Neural cell (in vitro differentiated cells): ENCODE results near the gene REEP6. TPM values are rescaled to one million over a fixed set of nuclear protein-coding genes. Genes with fewer than 3 reads are reported as not detected.

ENCODE experiments used
- H2AFZ ChIP-seq: fragments of 200-600, 300-800 bp; sonication (generic), shearing (Covaris generic); 2 replicates; pipeline ENCODE4 v1.6.0; 2014; ENCODE audit warnings: low read depth, mild to moderate bottlenecking, antibody characterized with exemption, low read length, moderate library complexity
- H3F3A ChIP-seq: fragments of 200-600 bp; shearing (Covaris generic); 2 replicates; pipeline ENCODE4 v1.6.1; 2016; ENCODE audit warnings: mild to moderate bottlenecking, moderate library complexity, mixed read lengths, antibody characterized with exemption, low read length; ENCODE audit not compliant: insufficient read depth, poor library complexity, severe bottlenecking
- H3K27ac ChIP-seq: fragments of 200-600, 300-800 bp; sonication (generic), shearing (Covaris generic); 2 replicates; pipeline ENCODE4 v1.5.1; 2014; ENCODE audit warnings: mild to moderate bottlenecking, low read length, moderate library complexity
- H3K27me3 ChIP-seq: fragments of 300-800, 200-600 bp; sonication (generic), shearing (Covaris generic); 2 replicates; pipeline ENCODE4 v1.6.0; 2014; ENCODE audit warnings: mild to moderate bottlenecking, low read depth, low read length, moderate library complexity; ENCODE audit not compliant: insufficient read depth
- H3K36me3 ChIP-seq: fragments of 300-800, 200-600 bp; sonication (generic), shearing (Covaris generic); 2 replicates; pipeline ENCODE4 v1.5.1; 2014; ENCODE audit warnings: mild to moderate bottlenecking, antibody characterized with exemption, low read length, moderate library complexity; ENCODE audit not compliant: insufficient read depth
- H3K4me2 ChIP-seq: fragments of 300-800, 200-600 bp; sonication (generic), shearing (Covaris generic); 2 replicates; pipeline ENCODE4 v1.6.0; 2014; ENCODE audit warnings: mild to moderate bottlenecking, low read length
- H3K4me3 ChIP-seq: fragments of 300-800, 200-600 bp; sonication (generic), shearing (Covaris generic); 2 replicates; pipeline ENCODE4 v1.5.1; 2014; ENCODE audit warnings: mild to moderate bottlenecking, low read length, moderate library complexity
- H3K79me2 ChIP-seq: fragments of 200-600 bp; shearing (Covaris generic); replicated peaks from 2 replicates; pipeline ENCODE4 v1.6.0; 2014; ENCODE audit warnings: mild to moderate bottlenecking, low read length, moderate library complexity; ENCODE audit not compliant: insufficient read depth
- H3K9ac ChIP-seq: fragments of 300-800, 200-600 bp; sonication (generic), shearing (Covaris generic); 2 replicates; pipeline ENCODE4 v1.6.1; 2016; ENCODE audit warnings: mild to moderate bottlenecking, low read length, mixed read lengths
- H3K9me2 ChIP-seq: fragments of 200-600 bp; shearing (Covaris generic); 2 replicates; pipeline ENCODE4 v1.6.1; 2016; ENCODE audit warnings: mild to moderate bottlenecking, low read length, mixed read lengths; ENCODE audit not compliant: insufficient read depth
- H3K9me3 ChIP-seq: fragments of 200-600, 300-800 bp; sonication (generic), shearing (Covaris generic); 2 replicates; pipeline ENCODE4 v1.6.1; 2016; ENCODE audit warnings: mild to moderate bottlenecking, mixed run types, low read length, moderate library complexity, mixed read lengths
- H4K20me1 ChIP-seq: fragments of 200-600 bp; shearing (Covaris generic); 2 replicates; pipeline ENCODE4 v1.6.1; 2016; ENCODE audit warnings: mild to moderate bottlenecking, mixed run types; ENCODE audit not compliant: insufficient read depth
- CTCF ChIP-seq: fragments of 450-650 bp; IDR thresholded peaks from 2 replicates; pipeline ENCODE4 v1.5.1; 2014; ENCODE audit warnings: antibody characterized with exemption, mild to moderate bottlenecking, moderate library complexity; ENCODE audit not compliant: poor library complexity, severe bottlenecking
- EP300 ChIP-seq: fragments of 450-650 bp; conservative IDR thresholded peaks from 2 replicates; pipeline ENCODE4 v1.6.1; 2014; ENCODE audit warnings: antibody characterized with exemption, mild to moderate bottlenecking, moderate library complexity; ENCODE audit not compliant: poor library complexity, severe bottlenecking
- EZH2 ChIP-seq: fragments of 200-600, 300-800 bp; shearing (Covaris generic), sonication (generic); IDR thresholded peaks from 2 replicates; pipeline ENCODE4 v1.6.1; 2014; ENCODE audit warnings: antibody characterized with exemption, low read length, borderline replicate concordance, mild to moderate bottlenecking; ENCODE audit not compliant: insufficient read depth, poor library complexity, severe bottlenecking
- MXI1 ChIP-seq: fragments of 450-650 bp; conservative IDR thresholded peaks from 2 replicates; pipeline ENCODE4 v1.6.1; 2014; ENCODE audit warnings: antibody characterized with exemption, mild to moderate bottlenecking; ENCODE audit not compliant: poor library complexity, severe bottlenecking
- POLR2AphosphoS5 ChIP-seq: IDR thresholded peaks from 2 replicates; pipeline ENCODE4 v1.6.1; 2012
- RAD21 ChIP-seq: fragments of 450-650 bp; conservative IDR thresholded peaks from 2 replicates; pipeline ENCODE4 v1.6.1; 2014; ENCODE audit warnings: antibody characterized with exemption, mild to moderate bottlenecking, moderate library complexity
- SMC3 ChIP-seq: fragments of 450-650 bp; conservative IDR thresholded peaks from 2 replicates; pipeline ENCODE4 v1.6.1; 2014; ENCODE audit warnings: antibody characterized with exemption, mild to moderate bottlenecking, moderate library complexity; ENCODE audit not compliant: poor library complexity
- TAF1 ChIP-seq: IDR thresholded peaks from 2 replicates; pipeline ENCODE4 v1.6.1; 2012; ENCODE audit warnings: low read depth
- polyA plus RNA-seq: library from polyadenylated mRNA; depleted of rRNA; stranded (reverse); fragments of >200 nt; gene quantifications from 2 replicates; pipeline ENCODE4 v1.2.3, GENCODE V29; 2014
- TF ChIP-seq, protein P1 (sequence below): IDR thresholded peaks from 2 replicates; pipeline ENCODE4 v1.6.1; 2012; ENCODE audit warnings: borderline replicate concordance

REEP6 gene
- polyA plus RNA-seq, 1 donor from 2014 or later, result 10.7 TPM

GRCh38 chr19:1467215-1467489 lies 23.8 kb upstream of the REEP6 start:
- Histone ChIP-seq H3K9me2 (no peaks in the 10 kb centered on the region), H3K4me2 (no peak overlapping the region), H4K20me1 (peaks cover 49% of the 10 kb centered on the region), H3K9ac (no peak overlapping the region), H2AFZ (no peak overlapping the region), H3K4me3 (no peak overlapping the region), H3K9me3 (no peaks in the 10 kb centered on the region), H3K79me2 (peaks cover 5% of the 10 kb centered on the region), H3K27ac (no peak overlapping the region), H3K36me3 (no peaks in the 10 kb centered on the region), H3K27me3 (no peaks in the 10 kb centered on the region), H3F3A (no peaks in the 10 kb centered on the region)
- TF ChIP-seq, protein P1, sequence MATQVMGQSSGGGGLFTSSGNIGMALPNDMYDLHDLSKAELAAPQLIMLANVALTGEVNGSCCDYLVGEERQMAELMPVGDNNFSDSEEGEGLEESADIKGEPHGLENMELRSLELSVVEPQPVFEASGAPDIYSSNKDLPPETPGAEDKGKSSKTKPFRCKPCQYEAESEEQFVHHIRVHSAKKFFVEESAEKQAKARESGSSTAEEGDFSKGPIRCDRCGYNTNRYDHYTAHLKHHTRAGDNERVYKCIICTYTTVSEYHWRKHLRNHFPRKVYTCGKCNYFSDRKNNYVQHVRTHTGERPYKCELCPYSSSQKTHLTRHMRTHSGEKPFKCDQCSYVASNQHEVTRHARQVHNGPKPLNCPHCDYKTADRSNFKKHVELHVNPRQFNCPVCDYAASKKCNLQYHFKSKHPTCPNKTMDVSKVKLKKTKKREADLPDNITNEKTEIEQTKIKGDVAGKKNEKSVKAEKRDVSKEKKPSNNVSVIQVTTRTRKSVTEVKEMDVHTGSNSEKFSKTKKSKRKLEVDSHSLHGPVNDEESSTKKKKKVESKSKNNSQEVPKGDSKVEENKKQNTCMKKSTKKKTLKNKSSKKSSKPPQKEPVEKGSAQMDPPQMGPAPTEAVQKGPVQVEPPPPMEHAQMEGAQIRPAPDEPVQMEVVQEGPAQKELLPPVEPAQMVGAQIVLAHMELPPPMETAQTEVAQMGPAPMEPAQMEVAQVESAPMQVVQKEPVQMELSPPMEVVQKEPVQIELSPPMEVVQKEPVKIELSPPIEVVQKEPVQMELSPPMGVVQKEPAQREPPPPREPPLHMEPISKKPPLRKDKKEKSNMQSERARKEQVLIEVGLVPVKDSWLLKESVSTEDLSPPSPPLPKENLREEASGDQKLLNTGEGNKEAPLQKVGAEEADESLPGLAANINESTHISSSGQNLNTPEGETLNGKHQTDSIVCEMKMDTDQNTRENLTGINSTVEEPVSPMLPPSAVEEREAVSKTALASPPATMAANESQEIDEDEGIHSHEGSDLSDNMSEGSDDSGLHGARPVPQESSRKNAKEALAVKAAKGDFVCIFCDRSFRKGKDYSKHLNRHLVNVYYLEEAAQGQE, result no peak
- TF ChIP-seq MXI1, result no peak
- TF ChIP-seq RAD21, result no peak
- no peak for TF ChIP-seq EZH2
- no peak for TF ChIP-seq SMC3
- no peak for TF ChIP-seq POLR2AphosphoS5
- TF ChIP-seq EP300, result no peak
- no peak for TF ChIP-seq TAF1
- no peak for TF ChIP-seq CTCF

DNA sequence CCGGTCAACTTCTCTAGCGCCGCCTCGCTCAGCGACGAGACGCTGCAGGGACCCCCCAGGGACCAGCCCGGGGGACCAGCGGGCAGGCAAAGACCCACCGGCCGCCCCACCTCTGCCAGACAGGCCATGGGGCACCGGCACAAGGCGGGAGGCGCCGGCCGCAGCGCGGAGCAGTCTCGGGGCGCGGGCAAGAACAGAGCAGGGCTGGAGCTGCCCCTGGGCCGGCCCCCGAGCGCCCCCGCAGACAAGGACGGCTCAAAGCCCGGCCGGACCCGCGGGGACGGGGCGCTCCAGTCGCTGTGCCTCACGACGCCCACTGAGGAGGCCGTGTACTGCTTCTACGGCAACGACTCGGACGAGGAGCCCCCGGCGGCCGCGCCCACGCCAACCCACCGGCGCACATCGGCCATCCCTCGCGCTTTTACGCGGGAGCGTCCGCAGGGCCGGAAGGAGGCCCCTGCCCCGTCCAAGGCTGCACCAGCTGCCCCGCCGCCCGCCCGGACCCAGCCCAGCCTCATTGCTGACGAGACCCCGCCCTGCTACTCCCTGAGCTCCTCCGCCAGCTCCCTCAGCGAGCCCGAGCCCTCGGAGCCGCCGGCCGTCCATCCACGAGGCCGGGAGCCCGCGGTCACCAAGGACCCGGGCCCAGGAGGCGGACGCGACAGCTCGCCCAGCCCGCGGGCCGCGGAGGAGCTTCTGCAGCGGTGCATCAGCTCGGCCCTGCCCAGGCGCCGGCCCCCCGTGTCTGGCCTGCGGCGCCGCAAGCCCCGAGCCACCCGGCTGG lies 23.3 kb upstream of the REEP6 start:
- Histone ChIP-seq H3K36me3 (no peaks in the 10 kb centered on the region), H3F3A (no peaks in the 10 kb centered on the region), H3K79me2 (peaks cover 5% of the 10 kb centered on the region), H2AFZ (no peak overlapping the region), H3K4me2 (no peak overlapping the region), H3K9me3 (no peaks in the 10 kb centered on the region), H3K27ac (no peak overlapping the region), H3K9me2 (no peaks in the 10 kb centered on the region), H3K9ac (no peak overlapping the region), H3K4me3 (no peak overlapping the region), H4K20me1 (peaks cover 54% of the 10 kb centered on the region), H3K27me3 (no peaks in the 10 kb centered on the region)
- TF ChIP-seq TAF1, result no peak
- TF ChIP-seq, protein P1, result no peak
- no peak for TF ChIP-seq RAD21
- no peak for TF ChIP-seq MXI1
- TF ChIP-seq POLR2AphosphoS5, result no peak
- no peak for TF ChIP-seq EP300
- no peak for TF ChIP-seq EZH2
- no peak for TF ChIP-seq CTCF
- no peak for TF ChIP-seq SMC3
